HG03039 (cell line): ENCODE results near the gene ARID1A.

Experiments
- ATAC-seq: cut with Tn5 transposase; IDR thresholded peaks from one replicate; pipeline ENCODE4 v1.9.1; 2021; ENCODE audit warnings: mild to moderate bottlenecking, moderate library complexity; ENCODE audit not compliant: unreplicated experiment

Gene ARID1A

GRCh38 chr1:26758358-26758757, 62.5 kb downstream of the ARID1A start:
- no peak for ATAC-seq

GRCh38 chr1:26759531-26759930, 63.7 kb downstream of the ARID1A start:
- no peak for ATAC-seq

GRCh38 chr1:26761217-26761616, 65.4 kb downstream of the ARID1A start:
- no peak for ATAC-seq

- no peak for ATAC-seq
Measured at GRCh38 chr1:26767714-26768113, 71.9 kb downstream of the ARID1A start.

- ATAC-seq = no peak
Measured at GRCh38 chr1:26768755-26769154, 72.9 kb downstream of the ARID1A start.

- ATAC-seq = no peak
Measured at GRCh38 chr1:26771285-26771642, 75.4 kb downstream of the ARID1A start.

- ATAC-seq = no peak
Measured at GRCh38 chr1:26771643-26772321, 76.0 kb downstream of the ARID1A start.

- no peak for ATAC-seq
Measured at GRCh38 chr1:26772687-26773086, 76.9 kb downstream of the ARID1A start.

GRCh38 chr1:26774462-26774861, 78.6 kb downstream of the ARID1A start:
- no peak for ATAC-seq

GRCh38 chr1:26775666-26776065, 79.9 kb downstream of the ARID1A start:
- no peak for ATAC-seq

GRCh38 chr1:26779098-26779668, 83.4 kb downstream of the ARID1A start:
- no peak for ATAC-seq

GRCh38 chr1:26780344-26780957, 84.6 kb downstream of the ARID1A start:
- ATAC-seq = no peak

- ATAC-seq = no peak
Measured at GRCh38 chr1:26781206-26781825, 85.5 kb downstream of the ARID1A start.

GRCh38 chr1:26782521-26783212, 86.9 kb downstream of the ARID1A start:
- ATAC-seq = no peak

GRCh38 chr1:26783646-26784022, 87.8 kb downstream of the ARID1A start:
- ATAC-seq = no peak

GRCh38 chr1:26784023-26784871, 88.4 kb downstream of the ARID1A start:
- no peak for ATAC-seq

- ATAC-seq = no peak
Measured at GRCh38 chr1:26784886-26785285, 89.1 kb downstream of the ARID1A start.

GRCh38 chr1:26785611-26786436, 90.0 kb downstream of the ARID1A start:
- no peak for ATAC-seq

GRCh38 chr1:26786437-26787380, 90.9 kb downstream of the ARID1A start:
- no peak for ATAC-seq
